HEK293 (cell line): ENCODE results near the gene DIP2C.
"Not testable (repeated sequence)": the region's sequence is repeated elsewhere in the genome, so short reads cannot be mapped to it uniquely, and the experiment has no call there.

Experiments used
- CTCF ChIA-PET: fragments of 350-600 bp; formaldehyde crosslinking; extraction: SDS; loops from one replicate; lab custom pipeline; 2021; ENCODE audit warnings: antibody characterized with exemption; lab: Yijun Ruan, JAX
- POLR2A ChIA-PET: fragments of 300-600 bp; formaldehyde crosslinking; extraction: SDS; loops from one replicate; lab custom pipeline; 2020; ENCODE audit warnings: antibody characterized with exemption, inconsistent platforms; lab: Yijun Ruan, JAX
- H3K27ac ChIP-seq: fragments of 200-500 bp; sonication (Bioruptor generic); 2 replicates; pipeline ENCODE4 v1.5.1; 2014; ENCODE audit warnings: low read depth, low read length, control low read depth, inconsistent platforms; ENCODE audit errors: extremely low read depth
- H3K36me3 ChIP-seq, 2 experiments: fragments of 200-500 bp in 1 of 2; sonication (Bioruptor generic) in 1 of 2; 1 replicate in 1 of 2; 2 replicates in 1 of 2; pipeline ENCODE4 v1.5.1; 2014 to 2017; ENCODE audit warnings: inconsistent platforms in 2 of 2, low read length in 2 of 2; ENCODE audit not compliant: control insufficient read depth in 2 of 2, insufficient read depth in 1 of 2
- H3K4me1 ChIP-seq: fragments of 200-500 bp; sonication (Bioruptor generic); 2 replicates; pipeline ENCODE4 v1.5.1; 2014; ENCODE audit warnings: mild to moderate bottlenecking, low read length, inconsistent platforms; ENCODE audit not compliant: control insufficient read depth, insufficient read depth
- H3K4me3 ChIP-seq: 2 replicates; pipeline ENCODE4 v1.5.1; 2011; ENCODE audit warnings: low read depth, mild to moderate bottlenecking, control low read depth, low read length, moderate library complexity
- H3K9me3 ChIP-seq: fragments of 200-500 bp; sonication (Bioruptor generic); 2 replicates; pipeline ENCODE4 v1.5.1; 2014; ENCODE audit warnings: low read depth, low read length, inconsistent platforms; ENCODE audit not compliant: control insufficient read depth, insufficient read depth
- EGR2 ChIP-seq: fragments of 450-650 bp; formaldehyde crosslinking; IDR thresholded peaks from 2 replicates; pipeline ENCODE4 v1.5.1; 2016; ENCODE audit warnings: low read depth, missing biosample characterization, missing genetic modification characterization
- GFI1B ChIP-seq: fragments of 450-650 bp; formaldehyde crosslinking; IDR thresholded peaks from 2 replicates; pipeline ENCODE4 v1.5.1; 2016; ENCODE audit warnings: missing biosample characterization, missing genetic modification characterization
- SCRT2 ChIP-seq: fragments of 450-650 bp; formaldehyde crosslinking; IDR thresholded peaks from 2 replicates; pipeline ENCODE4 v1.5.1; 2016; ENCODE audit warnings: missing biosample characterization, missing genetic modification characterization
- SP2 ChIP-seq: fragments of 450-650 bp; formaldehyde crosslinking; IDR thresholded peaks from 2 replicates; pipeline ENCODE4 v1.5.1; 2016; ENCODE audit warnings: missing biosample characterization, missing genetic modification characterization
- ZBTB21 ChIP-seq: fragments of 450-650 bp; formaldehyde crosslinking; IDR thresholded peaks from 2 replicates; pipeline ENCODE4 v1.5.1; 2017; ENCODE audit warnings: missing biosample characterization, missing genetic modification characterization
- ZBTB48 ChIP-seq: fragments of 450-650 bp; formaldehyde crosslinking; IDR thresholded peaks from 2 replicates; pipeline ENCODE4 v1.5.1; 2016; ENCODE audit warnings: missing biosample characterization, missing genetic modification characterization
- ZBTB7A ChIP-seq: fragments of 450-650 bp; formaldehyde crosslinking; IDR thresholded peaks from 2 replicates; pipeline ENCODE4 v1.5.1; 2016; ENCODE audit warnings: low read depth, missing biosample characterization, missing genetic modification characterization
- ZNF121 ChIP-seq: fragments of 450-650 bp; formaldehyde crosslinking; IDR thresholded peaks from 2 replicates; pipeline ENCODE4 v1.5.1; 2016; ENCODE audit warnings: missing biosample characterization, missing genetic modification characterization
- ZNF239 ChIP-seq: fragments of 450-650 bp; formaldehyde crosslinking; IDR thresholded peaks from 2 replicates; pipeline ENCODE4 v1.5.1; 2016; ENCODE audit warnings: missing biosample characterization, missing genetic modification characterization
- ZNF341 ChIP-seq: fragments of 450-650 bp; formaldehyde crosslinking; IDR thresholded peaks from 2 replicates; pipeline ENCODE4; 2016; ENCODE audit warnings: low read depth, missing biosample characterization, missing genetic modification characterization
- ZNF416 ChIP-seq: fragments of 450-650 bp; formaldehyde crosslinking; IDR thresholded peaks from 2 replicates; pipeline ENCODE4 v1.5.1; 2016; ENCODE audit warnings: missing biosample characterization, missing genetic modification characterization
- ZNF433 ChIP-seq: fragments of 450-650 bp; formaldehyde crosslinking; IDR thresholded peaks from 2 replicates; pipeline ENCODE4 v1.5.1; 2016; ENCODE audit warnings: missing biosample characterization, missing genetic modification characterization, low read depth
- ZNF501 ChIP-seq: fragments of 450-650 bp; formaldehyde crosslinking; IDR thresholded peaks from 2 replicates; pipeline ENCODE4 v1.5.1; 2016; ENCODE audit warnings: missing biosample characterization, missing genetic modification characterization
- ZNF529 ChIP-seq: fragments of 450-650 bp; formaldehyde crosslinking; IDR thresholded peaks from 2 replicates; pipeline ENCODE4 v1.5.1; 2017; ENCODE audit warnings: missing genetic modification characterization, missing biosample characterization; ENCODE audit not compliant: insufficient replicate concordance
- TF ChIP-seq, protein P1 (sequence below): fragments of 450-650 bp; formaldehyde crosslinking; IDR thresholded peaks from 2 replicates; pipeline ENCODE4 v1.5.1; 2016; ENCODE audit warnings: missing biosample characterization, missing genetic modification characterization
- TF ChIP-seq, protein P2 (sequence below): fragments of 450-650 bp; formaldehyde crosslinking; IDR thresholded peaks from 2 replicates; pipeline ENCODE4 v1.5.1; 2016; ENCODE audit warnings: missing biosample characterization, missing genetic modification characterization
- TF ChIP-seq, protein P3 (sequence below): fragments of 450-650 bp; formaldehyde crosslinking; IDR thresholded peaks from 2 replicates; pipeline ENCODE4 v1.5.1; 2016; ENCODE audit warnings: missing biosample characterization, missing genetic modification characterization, borderline replicate concordance

DIP2C gene

DNA sequence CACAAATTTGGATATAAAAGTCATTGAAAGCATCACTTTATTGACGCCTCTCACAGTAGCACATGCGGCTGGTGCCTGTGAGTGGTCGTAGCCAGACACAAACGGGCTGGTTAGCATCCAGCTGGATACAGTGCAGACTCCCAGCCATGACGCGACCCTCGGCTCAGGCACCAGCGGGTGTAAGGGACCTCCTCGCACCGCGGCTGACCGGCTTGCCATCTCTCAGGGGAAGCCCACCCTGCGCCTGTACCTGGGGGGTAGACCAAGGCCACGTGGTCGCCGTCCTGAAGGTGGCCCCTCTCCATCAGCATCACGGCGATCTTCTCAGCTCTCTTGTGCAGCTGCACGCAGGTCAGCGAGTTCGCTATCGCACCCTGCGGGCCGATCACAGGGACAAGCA, 340.4 kb downstream of the DIP2C start:
- ChIA-PET CTCF (interaction anchor here (0.7 kb wide), 1 partner anchor 227 kb away, joined by 3 read pairs; no protein-coding TSS in a partner anchor), POLR2A (no interaction called here)
- no peaks in the 10 kb centered on the region for H3K4me1 ChIP-seq
- no peak overlapping the region for H3K27ac ChIP-seq
- no peaks in the 10 kb centered on the region for H3K9me3 ChIP-seq
- H3K4me3 ChIP-seq, result no peak overlapping the region
- TF ChIP-seq ZNF341, result no peak
- TF ChIP-seq, protein P1, sequence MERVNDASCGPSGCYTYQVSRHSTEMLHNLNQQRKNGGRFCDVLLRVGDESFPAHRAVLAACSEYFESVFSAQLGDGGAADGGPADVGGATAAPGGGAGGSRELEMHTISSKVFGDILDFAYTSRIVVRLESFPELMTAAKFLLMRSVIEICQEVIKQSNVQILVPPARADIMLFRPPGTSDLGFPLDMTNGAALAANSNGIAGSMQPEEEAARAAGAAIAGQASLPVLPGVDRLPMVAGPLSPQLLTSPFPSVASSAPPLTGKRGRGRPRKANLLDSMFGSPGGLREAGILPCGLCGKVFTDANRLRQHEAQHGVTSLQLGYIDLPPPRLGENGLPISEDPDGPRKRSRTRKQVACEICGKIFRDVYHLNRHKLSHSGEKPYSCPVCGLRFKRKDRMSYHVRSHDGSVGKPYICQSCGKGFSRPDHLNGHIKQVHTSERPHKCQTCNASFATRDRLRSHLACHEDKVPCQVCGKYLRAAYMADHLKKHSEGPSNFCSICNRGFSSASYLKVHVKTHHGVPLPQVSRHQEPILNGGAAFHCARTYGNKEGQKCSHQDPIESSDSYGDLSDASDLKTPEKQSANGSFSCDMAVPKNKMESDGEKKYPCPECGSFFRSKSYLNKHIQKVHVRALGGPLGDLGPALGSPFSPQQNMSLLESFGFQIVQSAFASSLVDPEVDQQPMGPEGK (tag by site-specific recombination), result no peak
- TF ChIP-seq GFI1B (tag by site-specific recombination), result no peak
- TF ChIP-seq ZNF239 (tag by site-specific recombination), result no peak
- no peak for TF ChIP-seq ZNF121 (tag by site-specific recombination)
- TF ChIP-seq EGR2 (tag by site-specific recombination), result no peak
- no peak for TF ChIP-seq ZBTB7A (tag by site-specific recombination)
- no peak for TF ChIP-seq SP2 (tag by site-specific recombination)
- peaks cover 0 to 45% of the 10 kb centered on the region in 2 experiments; a peak in 1 of 3 replicates for H3K36me3 ChIP-seq

DNA sequence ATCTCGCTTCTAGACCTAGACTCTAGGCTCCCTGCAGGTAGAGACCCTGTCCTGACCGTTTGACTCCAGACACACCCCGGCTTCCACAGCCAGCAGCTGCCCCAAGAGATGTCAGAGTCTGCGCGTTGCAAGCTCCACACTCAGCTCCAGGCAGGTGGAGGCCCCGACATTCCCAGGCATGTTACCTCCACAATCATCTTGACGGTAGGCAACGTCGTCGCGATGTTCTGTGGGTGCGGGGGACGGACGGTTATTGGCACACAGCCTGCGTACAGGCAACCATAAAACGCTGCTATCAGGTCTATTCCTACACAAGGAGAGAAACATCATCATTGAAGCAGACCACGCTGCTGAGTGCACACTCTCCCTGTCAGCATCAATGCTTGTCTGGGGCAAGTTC, 341.0 kb downstream of the DIP2C start:
- ChIA-PET CTCF (interaction anchor here (0.7 kb wide), 1 partner anchor 228 kb away, joined by 3 read pairs; no protein-coding TSS in a partner anchor), POLR2A (no interaction called here)
- H3K4me3 ChIP-seq, result no peak overlapping the region
- no peaks in the 10 kb centered on the region for H3K4me1 ChIP-seq
- TF ChIP-seq ZNF341 (no peak), ZNF416 (tag by site-specific recombination) (no peak), ZNF501 (tag by site-specific recombination) (no peak)
- TF ChIP-seq, protein P2, sequence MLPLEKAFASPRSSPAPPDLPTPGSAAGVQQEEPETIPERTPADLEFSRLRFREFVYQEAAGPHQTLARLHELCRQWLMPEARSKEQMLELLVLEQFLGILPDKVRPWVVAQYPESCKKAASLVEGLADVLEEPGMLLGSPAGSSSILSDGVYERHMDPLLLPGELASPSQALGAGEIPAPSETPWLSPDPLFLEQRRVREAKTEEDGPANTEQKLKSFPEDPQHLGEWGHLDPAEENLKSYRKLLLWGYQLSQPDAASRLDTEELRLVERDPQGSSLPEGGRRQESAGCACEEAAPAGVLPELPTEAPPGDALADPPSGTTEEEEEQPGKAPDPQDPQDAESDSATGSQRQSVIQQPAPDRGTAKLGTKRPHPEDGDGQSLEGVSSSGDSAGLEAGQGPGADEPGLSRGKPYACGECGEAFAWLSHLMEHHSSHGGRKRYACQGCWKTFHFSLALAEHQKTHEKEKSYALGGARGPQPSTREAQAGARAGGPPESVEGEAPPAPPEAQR (tag by site-specific recombination), result no peak
- no peaks in the 10 kb centered on the region for H3K9me3 ChIP-seq
- H3K27ac ChIP-seq, result no peak overlapping the region
- H3K36me3 ChIP-seq, result peaks cover 0 to 43% of the 10 kb centered on the region in 2 experiments; a peak in 1 of 3 replicates

- H3K4me3 ChIP-seq, H3K4me1 ChIP-seq, H3K9me3 ChIP-seq, POLR2A ChIA-PET, CTCF ChIA-PET, H3K27ac ChIP-seq: not testable (repeated sequence)
- H3K36me3 ChIP-seq, result peaks cover 0 to 43% of the 10 kb centered on the region in 2 experiments; a peak in 1 of 3 replicates
These were observed 341.7 kb downstream of the DIP2C start for GRCh38 chr10:347774-348173.

DNA sequence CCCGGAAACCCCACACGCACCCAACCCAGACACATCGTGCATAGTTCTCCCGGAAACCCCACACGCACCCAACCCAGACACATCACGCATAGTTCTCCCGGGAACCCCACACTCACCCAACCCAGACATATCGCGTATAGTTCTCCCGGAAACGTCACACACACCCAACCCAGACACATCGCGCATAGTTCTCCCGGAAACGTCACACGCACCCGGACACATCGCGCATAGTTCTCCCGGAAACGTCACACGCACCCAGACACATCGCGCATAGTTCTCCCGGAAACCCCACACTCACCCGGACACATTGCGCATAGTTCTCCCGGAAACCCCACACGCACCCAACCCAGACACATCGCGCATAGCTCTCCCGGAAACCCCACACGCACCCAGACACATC, 342.3 kb downstream of the DIP2C start:
- H3K27ac ChIP-seq, H3K9me3 ChIP-seq, POLR2A ChIA-PET, H3K4me1 ChIP-seq, H3K4me3 ChIP-seq, CTCF ChIA-PET: not testable (repeated sequence)
- H3K36me3 ChIP-seq, result peaks cover 0 to 37% of the 10 kb centered on the region in 2 experiments; a peak in 1 of 3 replicates

- no peaks in the 10 kb centered on the region for H3K9me3 ChIP-seq
- H3K4me3 ChIP-seq, result no peak overlapping the region
- ChIA-PET POLR2A (no interaction called here), CTCF (no interaction called here)
- H3K4me1 ChIP-seq, result no peaks in the 10 kb centered on the region
- H3K36me3 ChIP-seq, result peaks cover 0 to 45% of the 10 kb centered on the region in 2 experiments; a peak in 2 of 3 replicates
- no peak overlapping the region for H3K27ac ChIP-seq
- no peak for TF ChIP-seq ZBTB21
- no peak for TF ChIP-seq ZBTB48 (tag by site-specific recombination)
- no peak for TF ChIP-seq SCRT2 (tag by site-specific recombination)
- TF ChIP-seq, protein P3, sequence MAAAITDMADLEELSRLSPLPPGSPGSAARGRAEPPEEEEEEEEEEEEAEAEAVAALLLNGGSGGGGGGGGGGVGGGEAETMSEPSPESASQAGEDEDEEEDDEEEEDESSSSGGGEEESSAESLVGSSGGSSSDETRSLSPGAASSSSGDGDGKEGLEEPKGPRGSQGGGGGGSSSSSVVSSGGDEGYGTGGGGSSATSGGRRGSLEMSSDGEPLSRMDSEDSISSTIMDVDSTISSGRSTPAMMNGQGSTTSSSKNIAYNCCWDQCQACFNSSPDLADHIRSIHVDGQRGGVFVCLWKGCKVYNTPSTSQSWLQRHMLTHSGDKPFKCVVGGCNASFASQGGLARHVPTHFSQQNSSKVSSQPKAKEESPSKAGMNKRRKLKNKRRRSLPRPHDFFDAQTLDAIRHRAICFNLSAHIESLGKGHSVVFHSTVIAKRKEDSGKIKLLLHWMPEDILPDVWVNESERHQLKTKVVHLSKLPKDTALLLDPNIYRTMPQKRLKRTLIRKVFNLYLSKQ, result no peak
- TF ChIP-seq ZNF529 (tag by site-specific recombination), result no peak
- no peak for TF ChIP-seq ZNF433 (tag by site-specific recombination)
These were observed 344.8 kb downstream of the DIP2C start for GRCh38 chr10:344582-345200.
